Measurements from ENCODE around the gene MLH1.

MLH1 gene

DNA sequence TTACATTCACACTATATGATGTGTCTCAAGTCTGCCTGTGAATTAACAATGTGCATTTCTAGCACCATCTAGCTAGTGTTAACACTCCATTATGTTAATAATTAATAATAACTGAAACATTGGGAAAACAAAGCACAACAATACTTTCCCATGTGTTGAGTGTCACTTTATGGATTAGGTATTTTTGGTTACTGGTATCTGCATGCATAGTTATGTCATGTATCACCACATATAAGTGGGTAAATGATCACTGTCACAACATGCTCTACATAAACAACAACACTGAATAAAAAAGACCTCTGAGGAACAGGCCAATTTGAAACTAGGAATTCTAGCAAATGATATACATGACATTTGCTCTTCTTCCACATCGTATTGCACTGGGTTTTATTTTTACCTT lies 74.7 kb downstream of the MLH1 start:
- H3K4me3 ChIP-seq (ENCODE audit: low read depth, low read length) = no peak overlapping the region
- TF ChIP-seq CTCF (IDR thresholded peaks at IDR 0.05; ENCODE audit: borderline replicate concordance, insufficient read depth, low read depth, low read length) = no peak

GRCh38 chr3:37071921-37072320 lies 78.6 kb downstream of the MLH1 start:
- H3K4me3 ChIP-seq (ENCODE audit: low read depth, low read length) = no peak overlapping the region
- TF ChIP-seq CTCF (IDR thresholded peaks at IDR 0.05; ENCODE audit: borderline replicate concordance, insufficient read depth, low read depth, low read length) = no peak

DNA sequence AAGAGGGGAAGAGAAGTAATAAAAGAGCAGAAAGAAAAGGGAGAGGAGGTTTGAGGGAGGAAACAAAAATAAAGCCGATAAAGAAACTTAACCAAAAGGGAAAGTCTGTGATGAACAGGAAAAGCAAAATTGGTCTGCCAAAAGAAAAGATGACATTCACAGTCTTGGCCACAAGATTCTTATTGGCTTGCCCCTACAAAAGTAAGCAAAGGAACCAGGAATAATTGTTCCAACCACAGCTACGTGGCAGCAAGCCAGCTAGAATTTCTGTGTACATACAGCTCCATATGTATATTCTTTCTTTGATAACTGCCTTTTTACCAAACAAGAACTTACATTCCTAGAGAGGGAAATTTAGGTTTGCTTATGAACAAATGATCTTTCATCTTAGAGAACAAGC lies 79.6 kb downstream of the MLH1 start:
- no peak overlapping the region for H3K4me3 ChIP-seq (ENCODE audit: low read depth, low read length)
- TF ChIP-seq CTCF (IDR thresholded peaks at IDR 0.05; ENCODE audit: borderline replicate concordance, insufficient read depth, low read depth, low read length) = no peak

GRCh38 chr3:37074178-37074577 lies 80.9 kb downstream of the MLH1 start:
- TF ChIP-seq CTCF (IDR thresholded peaks at IDR 0.05; ENCODE audit: borderline replicate concordance, insufficient read depth, low read depth, low read length) = no peak
- no peak overlapping the region for H3K4me3 ChIP-seq (ENCODE audit: low read depth, low read length)

DNA sequence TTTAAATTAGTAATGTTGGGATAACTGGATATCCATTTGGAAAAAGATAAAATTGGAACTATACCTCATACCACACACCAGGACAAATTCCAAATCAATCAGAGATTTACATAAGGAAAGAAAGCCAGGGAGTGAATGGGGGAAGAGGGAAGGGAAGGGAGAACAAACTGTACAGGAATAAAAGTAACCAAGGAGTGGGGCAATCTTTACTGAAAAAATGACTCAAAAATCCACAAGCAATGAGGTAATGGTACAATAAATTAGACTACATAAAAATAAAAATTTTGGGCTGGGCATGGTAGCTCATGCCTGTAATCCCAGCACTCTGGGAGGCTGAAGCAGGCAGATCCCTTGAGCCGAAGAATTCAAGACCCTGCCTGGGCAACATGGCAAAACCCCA lies 82.6 kb downstream of the MLH1 start:
- H3K4me3 ChIP-seq (ENCODE audit: low read depth, low read length) = no peak overlapping the region
- no peak for TF ChIP-seq CTCF (IDR thresholded peaks at IDR 0.05; ENCODE audit: borderline replicate concordance, insufficient read depth, low read depth, low read length)

DNA sequence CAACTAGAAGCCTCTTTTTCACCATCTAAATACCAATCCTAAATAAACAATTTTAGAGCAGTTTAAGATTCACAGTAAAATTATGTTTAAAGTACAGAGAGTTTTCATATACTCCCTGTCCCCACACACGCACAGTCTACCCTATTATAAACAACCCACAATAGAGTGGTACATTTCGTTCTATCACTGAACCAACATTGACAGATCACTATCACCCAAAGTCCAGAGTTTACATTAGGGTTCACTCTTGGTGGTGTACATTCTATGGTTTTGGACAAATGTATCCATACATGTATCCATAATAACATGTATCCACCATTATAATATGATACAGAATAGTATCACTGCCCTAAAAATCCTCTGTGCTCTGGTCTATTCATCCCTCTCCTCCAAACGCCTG lies 89.0 kb downstream of the MLH1 start:
- no peak for TF ChIP-seq CTCF (IDR thresholded peaks at IDR 0.05; ENCODE audit: borderline replicate concordance, insufficient read depth, low read depth, low read length)
- no peak overlapping the region for H3K4me3 ChIP-seq (ENCODE audit: low read depth, low read length)

DNA sequence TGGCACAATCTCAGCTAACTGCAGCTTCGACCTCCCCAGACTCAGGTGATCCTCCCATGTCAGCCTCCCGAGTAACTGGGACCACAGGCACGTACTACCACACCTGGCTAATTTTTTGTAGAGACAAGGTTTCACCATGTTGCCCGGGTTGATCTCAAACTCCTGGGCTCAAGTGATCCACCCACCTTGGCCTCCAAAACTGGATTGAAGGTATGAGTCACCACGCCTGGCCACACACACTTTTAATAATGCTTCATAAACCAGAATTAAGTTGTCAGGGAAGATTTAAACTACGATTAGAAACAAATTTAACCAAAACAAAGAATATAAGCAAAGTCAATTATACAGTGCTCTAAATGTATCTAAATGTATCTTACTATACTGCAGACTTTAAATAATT lies 93.6 kb downstream of the MLH1 start:
- no peak for TF ChIP-seq CTCF (IDR thresholded peaks at IDR 0.05; ENCODE audit: borderline replicate concordance, insufficient read depth, low read depth, low read length)
- H3K4me3 ChIP-seq (ENCODE audit: low read depth, low read length) = no peak overlapping the region

Measured in GM12875 (cell line).